H1 (cell line): Measurements from ENCODE around the gene CFAP74. TPM values are rescaled to one million over a fixed set of nuclear protein-coding genes. Genes with fewer than 3 reads are reported as not detected.

Experiments
- CBX5 ChIP-seq: fragments of 300-800, 300-1000 bp; sonication (generic); IDR thresholded peaks from 2 replicates; pipeline ENCODE4 v1.7.1; 2016; ENCODE audit warnings: antibody characterized with exemption, low read length, low read depth
- EGR1 ChIP-seq: IDR thresholded peaks from 2 replicates; pipeline ENCODE4 v1.6.1; 2011; ENCODE audit warnings: low read depth, low read length, borderline replicate concordance
- GTF2F1 ChIP-seq: IDR thresholded peaks from 2 replicates; pipeline ENCODE4 v1.6.1; 2012; ENCODE audit warnings: low read depth, low read length, improper control_type of control experiment, borderline replicate concordance
- NRF1 ChIP-seq: IDR thresholded peaks from 2 replicates; pipeline ENCODE4 v1.6.1; 2011; ENCODE audit warnings: mild to moderate bottlenecking, low read depth, low read length, improper control_type of control experiment
- polyA plus RNA-seq, 7 experiments: library from polyadenylated mRNA; depleted of rRNA in 3 of 7; stranded (reverse) in 5 of 7; unstranded in 2 of 7; fragments of >200 nt in 5 of 7; fragments of 200-250 nt in 2 of 7; gene quantifications; 1 replicate in 5 of 7; 2 replicates in 1 of 7; 4 replicates in 1 of 7; pipeline versions ENCODE4 v1.2.1 to v1.2.3, GENCODE V29; 2011 to 2013; ENCODE audit warnings: missing spikeins in 2 of 7, mixed read lengths in 2 of 7
- total RNA-seq: library from RNA; stranded (reverse); fragmentation: NEBNext Ultra II Directional; extraction: Animal tissue kit (Norgen Biotek cat#: 25700); gene quantifications from 2 replicates; pipeline ENCODE4 v1.2.1, GENCODE V29; 2021
- TF ChIP-seq, protein P1 (sequence below): IDR thresholded peaks from 2 replicates; pipeline ENCODE4 v1.6.1; 2011; ENCODE audit warnings: low read length, improper control_type of control experiment

The CFAP74 gene
- total and polyA plus RNA-seq, 2 of the 8 experiments (the other 6 are each of a cell fraction or from before 2014, with no cell fraction given), result 0.09 to 0.20 TPM

DNA sequence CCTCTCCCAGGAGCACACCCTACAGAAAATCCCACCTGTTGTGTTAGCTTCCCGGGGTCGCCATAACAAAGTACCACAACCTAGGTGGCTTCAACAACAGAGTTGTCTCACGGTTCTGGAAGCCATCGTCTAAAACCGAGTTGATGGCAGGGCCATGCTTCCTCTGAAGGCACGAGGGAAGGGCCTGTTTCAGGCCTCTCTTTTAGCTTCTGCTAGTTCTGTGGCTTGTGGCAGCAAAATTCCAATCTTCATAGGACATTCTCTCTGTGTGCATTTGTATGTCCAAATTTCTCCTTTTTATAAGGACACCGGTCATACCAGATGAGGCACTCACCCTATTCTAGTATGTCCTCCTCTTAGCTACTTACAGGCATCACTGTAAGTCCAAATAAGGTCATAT lies 3.2 kb downstream of the CFAP74 start (continued):
- TF ChIP-seq NRF1 (no peak), GTF2F1 (no peak), CBX5 (no peak), EGR1 (no peak)
- TF ChIP-seq, protein P1, sequence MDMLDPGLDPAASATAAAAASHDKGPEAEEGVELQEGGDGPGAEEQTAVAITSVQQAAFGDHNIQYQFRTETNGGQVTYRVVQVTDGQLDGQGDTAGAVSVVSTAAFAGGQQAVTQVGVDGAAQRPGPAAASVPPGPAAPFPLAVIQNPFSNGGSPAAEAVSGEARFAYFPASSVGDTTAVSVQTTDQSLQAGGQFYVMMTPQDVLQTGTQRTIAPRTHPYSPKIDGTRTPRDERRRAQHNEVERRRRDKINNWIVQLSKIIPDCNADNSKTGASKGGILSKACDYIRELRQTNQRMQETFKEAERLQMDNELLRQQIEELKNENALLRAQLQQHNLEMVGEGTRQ, result no peak
